IMR-90 (cell line): ENCODE data around the gene CAPZA2.

Experiments used
- BHLHE40 ChIP-seq: fragments of 150-350 bp; IDR thresholded peaks from 2 replicates; pipeline ENCODE4 v1.6.1; 2016; ENCODE audit warnings: mild to moderate bottlenecking, low read depth, low read length
- CEBPB ChIP-seq: IDR thresholded peaks from 2 replicates; pipeline ENCODE4 v1.6.1; 2012; ENCODE audit warnings: low read depth, low read length, improper control_type of control experiment
- CTCF ChIP-seq: conservative IDR thresholded peaks from 2 replicates; pipeline ENCODE4 v1.5.1; 2012; ENCODE audit warnings: mild to moderate bottlenecking, low read depth, low read length, improper control_type of control experiment
- FOS ChIP-seq: fragments of 150-350 bp; IDR thresholded peaks from 2 replicates; pipeline ENCODE4 v1.6.1; 2016; ENCODE audit warnings: low read depth, low read length
- MXI1 ChIP-seq: IDR thresholded peaks from 2 replicates; pipeline ENCODE4 v1.6.1; 2012; ENCODE audit warnings: low read depth, mild to moderate bottlenecking, low read length, moderate library complexity, borderline replicate concordance
- NFE2L2 ChIP-seq: fragments of 150-350 bp; IDR thresholded peaks from 2 replicates; pipeline ENCODE4 v1.6.1; 2016; ENCODE audit warnings: low read depth, mild to moderate bottlenecking, low read length
- POLR2A ChIP-seq: IDR thresholded peaks from 2 replicates; pipeline ENCODE4 v1.6.1; 2012; ENCODE audit warnings: mild to moderate bottlenecking, low read depth, low read length
- RAD21 ChIP-seq: IDR thresholded peaks from 2 replicates; pipeline ENCODE4 v1.6.1; 2012; ENCODE audit warnings: low read length, improper control_type of control experiment
- RFX5 ChIP-seq: IDR thresholded peaks from 2 replicates; pipeline ENCODE4 v1.8.0; 2012; ENCODE audit warnings: low read depth, mild to moderate bottlenecking, low read length, moderate library complexity
- SMC3 ChIP-seq: fragments of 150-350 bp; IDR thresholded peaks from 2 replicates; pipeline ENCODE4 v1.6.1; 2016; ENCODE audit warnings: low read depth, mild to moderate bottlenecking, antibody characterized with exemption, low read length, moderate library complexity
- TF ChIP-seq, protein P1 (sequence below): fragments of 150-350 bp; IDR thresholded peaks from 2 replicates; pipeline ENCODE4 v1.6.1; 2016; ENCODE audit warnings: low read depth, mild to moderate bottlenecking, low read length, moderate library complexity, borderline replicate concordance
- TF ChIP-seq, protein P2 (sequence below): fragments of 150-350 bp; IDR thresholded peaks from 2 replicates; pipeline ENCODE4 v1.6.1; 2017; ENCODE audit warnings: mild to moderate bottlenecking, antibody characterized with exemption, low read length, low read depth

GRCh38 chr7:116911801-116912200 is 49.4 kb downstream of the CAPZA2 start:
- TF ChIP-seq CTCF (no peak), RAD21 (no peak), NFE2L2 (no peak), POLR2A (no peak), SMC3 (no peak), BHLHE40 (no peak), RFX5 (no peak), MXI1 (no peak), CEBPB (peak; percentile 33; the same call in 1 of the 2 replicates), FOS (no peak)
- TF ChIP-seq, protein P1, sequence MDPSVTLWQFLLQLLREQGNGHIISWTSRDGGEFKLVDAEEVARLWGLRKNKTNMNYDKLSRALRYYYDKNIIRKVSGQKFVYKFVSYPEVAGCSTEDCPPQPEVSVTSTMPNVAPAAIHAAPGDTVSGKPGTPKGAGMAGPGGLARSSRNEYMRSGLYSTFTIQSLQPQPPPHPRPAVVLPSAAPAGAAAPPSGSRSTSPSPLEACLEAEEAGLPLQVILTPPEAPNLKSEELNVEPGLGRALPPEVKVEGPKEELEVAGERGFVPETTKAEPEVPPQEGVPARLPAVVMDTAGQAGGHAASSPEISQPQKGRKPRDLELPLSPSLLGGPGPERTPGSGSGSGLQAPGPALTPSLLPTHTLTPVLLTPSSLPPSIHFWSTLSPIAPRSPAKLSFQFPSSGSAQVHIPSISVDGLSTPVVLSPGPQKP: no peak
- TF ChIP-seq, protein P2, sequence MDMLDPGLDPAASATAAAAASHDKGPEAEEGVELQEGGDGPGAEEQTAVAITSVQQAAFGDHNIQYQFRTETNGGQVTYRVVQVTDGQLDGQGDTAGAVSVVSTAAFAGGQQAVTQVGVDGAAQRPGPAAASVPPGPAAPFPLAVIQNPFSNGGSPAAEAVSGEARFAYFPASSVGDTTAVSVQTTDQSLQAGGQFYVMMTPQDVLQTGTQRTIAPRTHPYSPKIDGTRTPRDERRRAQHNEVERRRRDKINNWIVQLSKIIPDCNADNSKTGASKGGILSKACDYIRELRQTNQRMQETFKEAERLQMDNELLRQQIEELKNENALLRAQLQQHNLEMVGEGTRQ: no peak
